GM18526 (cell line): Measurements from ENCODE around the gene SPG7.

Source experiments
- POLR2A ChIP-seq: IDR thresholded peaks from 3 replicates; pipeline ENCODE4 v1.6.1; 2011; ENCODE audit not compliant: insufficient read length; ENCODE audit errors: extremely low read depth

The SPG7 gene

GRCh38 chr16:89604764-89605163 lies 96.6 kb downstream of the SPG7 start:
- TF ChIP-seq POLR2A = no peak

GRCh38 chr16:89605186-89605970 lies 97.2 kb downstream of the SPG7 start:
- TF ChIP-seq POLR2A = no peak

GRCh38 chr16:89606006-89606405 lies 97.8 kb downstream of the SPG7 start:
- TF ChIP-seq POLR2A = no peak
